GDM1 (cell line): Measurements from ENCODE around the gene INVS.
"Not testable (repeated sequence)": the region's sequence is repeated elsewhere in the genome, so short reads cannot be mapped to it uniquely, and the experiment has no call there.

ENCODE experiments used
- DNase-seq: peaks from one replicate; lab custom pipeline; 2025; lab: John Stamatoyannopoulos, UW

INVS gene

DNA sequence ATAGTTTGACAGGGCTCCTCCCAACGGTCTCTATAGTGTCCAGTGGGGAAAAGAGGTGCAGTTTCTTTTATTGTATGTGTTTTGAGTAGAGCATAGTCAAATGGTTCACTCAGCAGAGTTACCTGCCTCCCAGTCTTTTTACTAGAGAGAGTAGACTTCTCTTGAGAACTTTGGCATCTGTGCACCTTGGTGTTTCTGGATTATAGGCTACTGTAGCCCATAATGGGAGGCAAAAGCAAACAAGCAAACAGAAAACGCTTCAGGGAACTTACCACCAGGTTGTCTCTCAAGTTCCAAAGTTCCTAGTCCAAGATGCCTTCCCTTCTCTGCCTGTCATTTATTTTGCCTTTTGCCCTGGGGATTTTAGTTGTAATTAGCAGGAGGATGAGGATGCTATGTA, 26.2 kb downstream of the INVS start:
- DNase-seq: no peak

DNA sequence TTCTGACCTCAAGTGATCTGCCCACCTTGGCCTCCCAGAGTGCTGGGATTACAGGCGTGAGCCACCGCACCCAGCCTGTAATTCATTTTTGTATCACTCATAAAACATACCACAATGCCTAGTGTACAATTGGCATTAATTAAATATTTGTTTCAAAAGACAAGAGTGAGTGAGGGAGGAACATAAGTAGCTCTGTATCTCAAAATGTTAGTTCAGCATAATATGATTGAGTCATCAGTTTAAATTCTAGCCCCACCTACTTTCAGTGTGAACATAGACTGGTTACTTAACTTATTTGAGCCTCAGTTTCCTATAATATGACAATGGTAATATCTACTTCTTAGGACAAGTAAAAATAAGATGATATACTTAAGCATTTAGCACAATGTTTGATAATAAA, 26.9 kb downstream of the INVS start:
- no peak for DNase-seq

DNA sequence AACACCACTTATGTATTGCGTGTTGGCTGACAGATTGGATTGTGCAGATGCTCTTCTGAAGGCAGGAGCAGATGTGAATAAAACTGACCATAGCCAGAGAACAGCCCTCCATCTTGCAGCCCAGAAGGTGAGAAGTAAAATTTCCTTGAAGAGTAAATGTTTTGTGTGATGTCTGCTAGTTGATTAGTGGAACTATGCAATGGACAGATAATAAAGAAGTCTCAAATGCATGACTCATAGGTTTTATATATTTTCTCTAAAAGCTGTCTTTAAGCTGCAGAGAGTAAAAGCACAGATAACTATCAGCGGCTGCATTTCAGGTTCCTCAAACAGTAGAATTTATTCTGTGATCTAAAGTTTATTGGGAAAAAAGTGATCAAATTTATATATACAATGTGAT, 27.4 kb downstream of the INVS start:
- DNase-seq: no peak

DNA sequence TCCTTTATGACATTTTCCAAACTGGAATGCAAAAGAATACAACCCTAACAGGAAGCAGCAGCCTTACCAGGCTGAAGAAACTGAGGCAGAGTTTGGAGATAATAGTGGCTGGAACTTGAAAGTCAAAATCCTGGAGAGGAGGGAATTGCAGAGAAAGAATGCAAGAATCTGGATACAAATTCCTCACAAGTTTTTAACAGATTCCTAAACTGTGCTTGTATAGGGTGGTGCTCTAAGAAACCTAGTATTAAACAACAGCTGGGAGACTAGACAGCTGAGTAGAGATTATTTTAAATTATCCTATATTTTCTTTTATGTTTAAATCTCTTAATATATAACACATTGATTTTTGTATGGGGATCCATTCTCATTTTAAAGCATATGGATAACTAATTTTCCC, 30.7 kb downstream of the INVS start:
- no peak for DNase-seq

DNA sequence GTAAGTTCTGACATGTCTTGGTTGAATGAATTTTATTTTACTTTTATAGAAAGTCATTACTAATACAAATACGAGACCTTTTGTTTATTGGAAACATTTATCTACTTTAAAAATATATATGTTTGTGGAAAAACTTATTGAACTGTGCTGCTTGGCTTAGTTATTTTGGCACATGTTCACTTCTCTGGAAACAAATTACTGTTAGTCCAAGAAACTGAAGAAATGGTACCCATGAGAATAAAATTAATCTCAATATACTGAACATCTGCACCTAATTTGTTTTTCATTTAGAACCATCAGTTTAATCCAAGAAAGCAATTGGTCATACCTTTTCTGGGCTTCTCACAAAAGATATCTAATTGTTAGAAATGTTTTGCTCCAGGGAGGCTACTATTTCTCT, 32.2 kb downstream of the INVS start:
- DNase-seq: no peak

DNA sequence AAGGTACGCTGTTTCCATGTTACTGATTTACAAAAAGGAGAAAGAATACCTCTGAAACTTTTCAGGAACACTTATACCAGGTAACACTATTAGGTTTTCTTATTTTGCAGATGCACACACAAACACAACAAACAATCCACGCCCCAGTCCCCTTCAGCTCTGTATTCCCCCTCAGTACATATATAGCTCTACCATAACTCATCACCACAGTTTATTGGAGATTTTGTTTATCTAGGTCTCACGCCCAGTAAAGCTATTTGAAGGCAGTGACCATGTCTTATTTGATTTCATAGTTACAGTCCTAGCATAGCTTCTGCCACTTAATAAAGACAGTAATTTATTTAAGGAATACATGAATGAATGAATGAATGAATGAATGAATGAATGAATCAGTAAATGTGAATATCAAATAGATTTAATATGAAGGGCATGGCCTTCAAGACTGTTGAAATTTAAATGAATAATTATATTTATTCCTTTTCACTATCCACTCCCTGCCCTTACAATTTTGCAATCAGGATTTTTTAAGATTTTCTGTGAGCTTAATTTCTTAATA, 32.9 kb downstream of the INVS start:
- no peak for DNase-seq

DNA sequence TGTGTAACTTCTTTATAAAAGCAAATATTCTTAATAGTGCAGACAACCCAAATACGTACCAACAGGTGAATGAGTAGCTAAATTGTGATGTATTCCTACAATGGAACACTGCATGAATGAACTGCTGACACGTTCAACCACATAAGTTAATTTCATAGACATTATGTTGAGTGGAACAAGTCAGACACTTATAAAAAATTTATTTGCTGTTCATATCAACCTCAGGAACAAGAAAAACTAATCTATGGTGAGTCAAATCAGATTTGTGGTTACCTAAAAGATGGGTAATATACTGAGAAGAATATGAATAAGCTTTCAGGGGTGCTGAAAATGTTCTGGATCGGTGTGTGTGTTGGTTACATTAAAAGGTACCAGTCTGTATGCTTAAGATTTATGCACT, 35.7 kb downstream of the INVS start:
- DNase-seq: no peak

DNA sequence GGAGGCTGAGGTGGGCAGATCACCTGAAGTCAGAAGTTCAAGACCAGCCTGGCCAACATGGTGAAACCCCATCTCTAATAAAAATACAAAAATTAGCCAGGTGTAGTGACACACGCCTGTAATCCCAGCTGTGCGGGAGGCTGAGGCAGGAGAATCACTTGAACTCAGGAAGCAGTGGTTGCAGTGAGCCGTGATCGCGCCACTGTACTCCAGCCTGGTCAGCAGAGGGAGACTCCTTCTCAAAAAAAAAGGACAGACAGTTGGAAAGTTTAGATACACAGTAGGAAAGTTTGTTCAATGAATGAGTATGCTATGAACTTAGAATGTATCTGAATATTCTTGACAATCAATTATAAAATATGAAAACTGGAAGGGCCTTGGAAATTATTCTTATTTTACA, 37.8 kb downstream of the INVS start:
- not testable (repeated sequence) for DNase-seq

DNA sequence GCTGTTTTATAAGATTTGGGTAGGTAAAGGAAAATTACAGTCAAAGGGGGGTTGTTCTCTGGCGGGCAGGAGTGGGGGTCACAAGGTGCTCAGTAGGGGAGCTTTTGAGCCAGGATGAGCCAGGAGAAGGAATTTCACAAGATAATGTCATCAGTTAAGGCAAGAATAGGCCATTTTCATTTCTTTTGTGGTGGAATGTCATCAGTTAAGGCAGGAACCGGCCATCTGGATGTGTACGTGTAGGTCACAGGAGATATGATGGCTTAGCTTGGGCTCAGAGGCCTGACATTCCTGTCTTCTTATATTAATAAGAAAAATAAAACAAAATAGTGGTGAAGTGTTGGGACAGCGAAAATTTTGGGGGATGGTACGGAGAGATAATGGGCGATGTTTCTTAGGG, 41.3 kb downstream of the INVS start:
- DNase-seq: not testable (repeated sequence)

DNA sequence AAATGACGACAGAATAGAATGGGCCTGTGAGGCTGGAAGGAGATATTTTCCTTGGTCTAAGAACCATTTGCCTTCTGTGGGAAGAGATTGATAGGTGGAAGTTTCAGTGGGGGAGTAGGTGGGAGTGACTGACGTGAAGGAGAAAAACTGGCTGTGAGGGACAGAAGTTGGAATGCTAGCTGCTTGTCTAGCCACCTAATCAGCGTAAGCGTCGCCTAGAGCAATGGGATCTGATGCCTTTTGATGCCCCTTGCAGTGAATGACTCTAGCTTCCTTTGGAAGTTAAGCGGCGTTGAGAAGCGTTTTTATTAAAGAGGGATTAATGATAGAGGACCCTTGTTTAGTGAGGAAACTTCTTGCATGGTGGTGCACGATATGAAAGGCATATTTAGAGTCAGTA, 42.8 kb downstream of the INVS start:
- not testable (repeated sequence) for DNase-seq

DNA sequence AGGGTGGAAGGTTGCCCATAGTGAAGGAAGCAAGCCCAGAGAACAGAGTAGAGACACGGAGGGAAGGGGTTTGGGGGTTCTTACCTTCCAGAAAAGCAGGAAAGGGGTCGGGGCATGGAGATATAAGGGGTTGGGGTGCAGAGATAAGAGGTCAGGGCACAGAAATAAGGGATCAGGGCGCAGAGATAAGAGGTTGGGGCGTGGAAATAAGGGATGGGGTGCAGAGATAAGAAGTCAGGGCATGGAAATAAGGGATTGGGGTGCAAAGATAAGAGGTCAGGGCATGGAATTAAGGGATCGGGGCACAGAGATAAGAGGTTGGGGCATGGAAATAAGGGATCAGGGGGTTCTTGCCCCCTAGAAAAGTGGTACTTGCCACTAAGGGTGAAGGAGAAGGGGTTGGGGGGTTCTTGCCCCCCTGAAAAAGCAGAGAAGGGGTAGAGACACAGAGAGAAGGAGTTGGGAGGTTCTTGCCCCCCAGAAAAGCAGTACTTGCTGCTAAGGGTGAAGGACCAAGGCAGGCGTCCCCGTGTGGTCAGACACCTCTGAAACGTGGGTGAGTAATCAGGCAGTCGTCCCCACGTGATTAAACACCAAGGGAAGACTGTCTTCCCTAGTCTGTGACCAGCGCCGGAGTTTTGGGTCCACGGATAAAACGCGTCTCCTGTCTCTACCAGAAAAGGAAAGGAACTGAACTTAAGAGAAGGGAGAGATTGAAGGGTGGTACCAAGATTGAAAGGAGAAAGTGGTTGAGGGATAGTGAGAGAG, 46.3 kb downstream of the INVS start:
- not testable (repeated sequence) for DNase-seq

DNA sequence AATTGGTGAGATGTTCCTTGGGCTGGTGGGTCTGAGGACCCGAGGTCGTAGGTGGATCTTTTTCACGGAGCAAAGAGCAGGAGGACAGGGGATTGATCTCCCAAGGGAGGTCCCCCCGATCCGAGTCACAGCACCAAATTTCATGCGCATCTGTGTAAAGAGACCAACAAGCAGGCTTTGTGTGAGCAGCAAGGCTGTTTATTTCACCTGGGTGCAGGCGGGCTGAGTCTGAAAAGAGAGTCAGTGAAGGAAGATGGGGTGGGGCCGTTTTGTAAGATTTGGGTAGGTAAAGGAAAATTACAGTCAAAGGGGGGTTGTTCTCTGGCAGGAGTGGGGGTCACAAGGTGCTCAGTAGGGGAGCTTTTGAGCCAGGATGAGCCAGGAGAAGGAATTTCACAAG, 46.9 kb downstream of the INVS start:
- not testable (repeated sequence) for DNase-seq

DNA sequence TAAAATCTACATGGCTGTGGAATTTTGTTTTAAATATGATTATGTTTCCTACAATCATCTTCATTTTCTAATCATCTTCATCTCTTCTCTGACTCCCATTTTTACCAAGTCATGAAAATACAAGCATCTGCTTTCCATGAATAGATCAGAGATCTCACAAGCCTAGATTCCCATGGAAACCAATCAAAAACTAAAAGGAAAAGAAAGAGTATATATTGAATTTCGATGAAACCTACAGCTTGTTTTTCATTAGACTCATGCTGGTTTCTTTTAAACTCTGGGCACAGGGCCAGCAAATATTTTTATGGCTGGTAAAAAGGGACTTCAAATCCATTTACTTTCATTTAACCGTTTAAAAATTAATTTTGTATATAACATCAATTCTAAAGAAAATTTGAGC, 51.2 kb downstream of the INVS start:
- no peak for DNase-seq

DNA sequence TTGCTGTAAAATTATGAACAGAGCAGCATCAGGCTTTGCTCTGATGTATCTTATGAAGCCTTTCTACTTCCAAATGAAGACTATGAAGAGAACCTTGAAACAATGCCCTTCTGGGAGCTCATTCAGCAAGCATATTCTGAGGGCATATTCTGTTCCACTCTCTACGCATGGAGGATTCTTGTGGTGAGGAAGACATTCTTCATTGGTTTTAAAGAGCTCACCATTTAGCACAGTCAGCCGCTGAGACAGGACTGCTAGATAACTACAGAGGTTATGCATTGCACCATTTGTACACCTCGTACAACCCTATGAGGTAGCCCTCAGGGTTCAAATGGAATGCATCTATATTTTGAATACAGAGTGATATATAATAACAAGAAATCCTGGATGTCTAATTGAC, 61.0 kb downstream of the INVS start:
- no peak for DNase-seq

DNA sequence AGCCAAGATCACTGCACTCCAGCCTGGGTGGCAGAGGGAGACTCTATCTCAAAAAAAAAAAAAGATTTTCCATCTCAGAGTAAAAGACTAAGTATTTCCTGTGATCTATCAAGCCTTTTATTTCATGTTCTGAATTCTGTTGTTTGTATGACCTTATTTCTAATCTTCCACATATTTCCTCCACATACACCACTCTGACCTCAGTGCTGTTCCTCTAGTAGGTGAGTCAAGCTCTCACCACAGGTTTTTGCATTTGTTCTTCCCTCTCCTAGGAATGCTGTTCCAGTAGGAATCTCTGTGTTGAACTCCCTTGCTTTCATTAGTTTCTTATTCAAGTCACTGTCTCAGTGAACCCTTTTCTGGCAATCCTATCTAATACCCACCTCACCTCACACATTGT, 68.1 kb downstream of the INVS start:
- DNase-seq: no peak

DNA sequence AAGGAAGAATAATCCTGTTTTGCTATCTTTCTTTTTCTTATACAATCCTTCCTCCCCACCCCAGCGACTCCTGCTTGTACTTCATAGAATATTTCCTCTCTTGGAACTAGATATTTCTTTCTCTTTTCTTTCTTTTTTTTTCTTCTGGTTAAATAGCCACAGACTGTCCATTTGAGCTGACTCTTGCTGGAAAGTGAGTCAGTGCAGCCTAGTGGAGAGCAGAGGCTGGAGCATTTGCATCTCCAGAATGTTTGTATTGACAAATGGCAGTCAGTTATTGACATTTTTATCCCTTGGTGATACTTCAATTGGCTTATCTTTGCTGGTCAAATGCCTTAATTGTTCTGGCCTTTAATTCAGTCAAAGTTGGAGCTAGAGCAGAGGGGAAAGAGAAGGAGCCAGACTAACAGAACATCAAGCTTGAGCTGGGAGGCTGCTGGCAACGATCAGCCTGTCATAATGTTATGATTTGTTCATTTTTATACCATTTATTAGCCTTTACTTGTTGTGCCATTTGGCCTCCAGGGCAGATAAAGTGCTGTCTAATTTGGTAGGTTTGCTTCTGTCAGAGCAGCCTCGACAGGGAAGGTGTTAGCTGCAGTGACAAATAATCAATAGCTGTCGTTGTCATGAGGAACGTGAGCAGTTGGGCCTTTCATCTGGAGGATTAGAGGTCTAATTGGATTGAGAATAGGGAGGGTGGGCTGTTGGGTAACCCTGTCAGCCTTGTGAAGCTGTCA, 69.0 kb downstream of the INVS start:
- DNase-seq: no peak

DNA sequence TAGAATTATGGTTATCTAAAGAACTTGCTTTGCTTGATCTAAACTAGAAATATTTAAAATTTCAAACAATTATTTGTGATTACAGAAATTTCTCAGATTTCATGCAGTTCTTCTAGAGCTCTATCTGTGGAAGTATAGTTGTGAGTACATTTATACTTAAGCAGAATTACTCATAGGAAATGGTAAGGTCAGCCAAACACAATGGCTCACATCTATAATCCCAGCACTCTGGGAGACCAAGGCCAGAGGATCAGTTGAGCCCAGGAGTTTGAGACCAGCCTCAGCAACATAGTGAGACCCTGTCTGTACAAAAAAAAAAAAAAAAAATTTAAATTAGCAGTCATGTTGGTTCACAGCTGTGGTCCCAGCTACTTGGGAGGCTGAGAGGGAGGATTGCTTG, 71.0 kb downstream of the INVS start:
- no peak for DNase-seq

DNA sequence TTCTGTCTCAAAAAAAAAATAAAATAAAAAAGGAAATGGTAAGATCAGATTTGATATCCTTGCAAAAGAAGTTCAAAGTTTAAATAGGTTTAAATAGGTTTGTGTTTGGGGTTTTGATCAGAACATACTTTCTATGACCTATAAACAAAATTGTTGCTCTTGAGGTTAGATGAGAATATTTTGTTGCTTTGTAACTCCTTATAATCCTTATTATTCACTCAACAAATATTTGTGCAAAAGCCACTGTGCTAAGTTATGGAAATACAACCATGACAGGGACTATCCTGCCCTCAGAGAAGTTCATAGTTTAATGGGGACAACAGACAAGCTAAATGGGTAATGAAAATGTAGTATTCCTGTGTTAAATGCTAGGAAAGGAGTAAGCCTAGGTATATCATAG, 71.5 kb downstream of the INVS start:
- no peak for DNase-seq

DNA sequence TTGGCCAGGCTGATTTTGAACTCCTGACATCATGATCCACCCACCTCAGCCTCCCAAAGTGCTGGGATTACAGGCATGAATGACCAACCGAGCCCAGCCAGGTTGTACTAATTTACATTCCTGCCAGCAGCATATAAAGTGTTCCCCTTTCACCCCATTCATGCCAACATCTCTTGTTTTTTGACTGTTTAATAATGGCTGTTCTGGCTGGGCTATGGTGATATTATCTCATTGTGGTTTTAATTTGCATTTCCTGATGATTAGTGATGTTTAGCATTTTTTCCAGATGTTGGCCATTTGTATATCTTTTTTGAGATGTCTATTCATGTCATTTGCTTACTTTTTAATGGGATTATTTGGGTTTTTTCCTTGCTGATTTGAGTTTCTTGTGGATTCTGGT, 87.3 kb downstream of the INVS start:
- no peak for DNase-seq

DNA sequence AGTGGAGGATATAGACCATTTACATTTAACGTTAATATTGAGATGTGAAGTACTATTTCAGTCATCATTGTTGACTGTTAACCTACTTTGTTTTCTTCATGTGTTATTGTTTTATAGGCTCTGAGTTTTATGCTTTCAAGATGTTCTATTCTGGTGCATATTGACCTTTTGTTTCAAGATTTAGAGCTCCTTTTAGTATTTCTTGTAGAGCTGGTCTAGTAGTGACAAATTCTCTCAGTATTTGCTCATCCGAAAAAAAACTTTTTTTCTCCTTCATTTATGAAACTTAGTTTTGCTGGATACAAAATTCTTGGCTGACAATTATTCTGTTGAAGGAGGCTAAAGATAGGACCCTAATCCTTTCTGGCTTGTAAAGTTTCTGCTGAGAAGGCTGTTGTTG, 91.3 kb downstream of the INVS start:
- no peak for DNase-seq

DNA sequence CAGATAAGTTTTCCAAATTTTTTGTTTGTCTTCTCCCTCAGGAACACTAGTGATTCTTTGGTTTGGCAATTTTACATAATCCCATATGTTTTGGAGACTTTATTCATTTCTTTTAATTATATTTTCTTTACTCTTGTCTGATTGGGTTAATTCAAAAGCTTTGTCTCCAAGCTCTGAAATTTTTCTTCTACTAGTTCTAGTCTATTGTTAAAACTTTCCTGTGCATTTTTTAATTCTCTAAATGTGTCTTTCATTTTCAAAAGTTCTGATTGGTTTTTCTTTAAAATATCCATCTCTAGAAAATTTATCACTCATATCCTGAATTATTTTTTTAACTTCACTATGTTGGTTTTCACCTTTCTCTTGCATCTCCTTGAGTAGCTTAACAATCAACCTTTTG, 92.2 kb downstream of the INVS start:
- DNase-seq: no peak

DNA sequence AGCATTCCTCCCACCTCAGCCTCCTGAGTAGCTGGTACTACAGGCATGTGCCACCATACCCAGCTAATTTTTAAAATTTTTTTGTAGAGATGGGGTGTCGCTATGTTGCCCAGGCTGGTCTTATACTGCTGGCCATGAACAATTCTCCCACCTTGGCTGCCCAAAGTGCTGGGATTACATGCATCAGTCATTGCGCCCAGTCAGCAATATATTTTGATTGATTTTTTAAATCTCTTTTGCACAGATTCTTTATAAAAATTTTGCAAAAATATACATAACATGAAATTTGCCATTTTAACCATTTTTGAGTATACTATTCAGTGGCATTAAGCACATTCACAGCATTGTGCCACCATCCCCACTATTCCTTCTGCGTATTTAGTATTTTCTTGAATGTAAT, 94.0 kb downstream of the INVS start:
- DNase-seq: no peak

DNA sequence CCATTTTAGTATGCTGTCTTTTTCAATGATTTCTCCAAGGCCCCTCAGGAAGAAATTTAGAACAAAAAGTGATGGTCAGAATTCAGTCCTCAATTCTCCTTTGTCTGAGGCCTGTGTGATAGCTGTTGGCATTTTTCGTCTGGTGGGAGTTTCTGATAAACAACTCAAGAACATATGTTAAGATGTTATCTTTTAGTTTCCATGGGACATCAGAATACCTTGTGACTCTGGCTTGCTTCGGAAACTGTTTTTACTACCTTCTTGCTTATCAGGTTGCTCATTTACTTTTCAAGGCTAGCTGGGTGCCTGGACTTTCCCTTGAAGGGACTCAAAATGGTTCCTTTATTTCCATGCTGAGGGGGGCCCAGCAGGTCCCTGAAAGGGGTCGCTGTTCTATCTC, 97.2 kb downstream of the INVS start:
- DNase-seq: no peak

DNA sequence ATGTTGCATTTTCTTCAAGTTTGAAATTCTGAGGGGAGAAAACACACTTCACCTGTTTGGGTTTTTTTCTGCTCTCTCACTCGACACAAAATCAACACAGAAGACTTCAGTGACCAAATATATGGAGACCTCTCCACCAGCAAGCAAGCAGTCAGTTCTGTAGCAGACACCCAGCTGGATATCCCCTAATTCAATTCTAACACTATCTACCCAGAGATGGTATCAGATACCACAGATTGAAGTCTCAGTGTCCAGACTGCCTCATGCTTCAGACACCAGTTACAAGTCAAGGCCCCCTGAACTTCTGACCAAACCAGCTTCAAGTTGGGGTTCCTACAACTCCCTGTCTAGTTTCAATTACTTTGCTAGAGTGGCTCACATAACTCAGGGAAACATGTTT, 97.8 kb downstream of the INVS start:
- DNase-seq: no peak
